GM12878 (cell line): ENCODE results near the gene SMG9. TPM values are rescaled to one million over a fixed set of nuclear protein-coding genes. Genes with fewer than 3 reads are reported as not detected.

Source experiments
- CHD1 ChIP-seq: IDR thresholded peaks from 2 replicates; pipeline ENCODE4 v1.6.1; 2012; ENCODE audit warnings: low read depth, low read length, improper control_type of control experiment
- DPF2 ChIP-seq: fragments of 450-650 bp; IDR thresholded peaks from 2 replicates; pipeline ENCODE4 v1.6.1; 2017; ENCODE audit warnings: mild to moderate bottlenecking
- EGR1 ChIP-seq, 2 experiments: IDR thresholded peaks; 1 replicate in 1 of 2; 2 replicates in 1 of 2; pipeline ENCODE4 v1.6.1; 2011 to 2012; ENCODE audit warnings: low read depth in 2 of 2, low read length in 2 of 2, borderline replicate concordance in 1 of 2, mild to moderate bottlenecking in 1 of 2, moderate library complexity in 1 of 2
- HCFC1 ChIP-seq: fragments of 150-350 bp; IDR thresholded peaks from 2 replicates; pipeline ENCODE4 v1.6.1; 2014; ENCODE audit warnings: low read length
- IKZF2 ChIP-seq, 2 experiments: fragments of 450-650 bp; IDR thresholded peaks; 2 replicates each; pipeline ENCODE4 v1.6.1; 2017; ENCODE audit warnings: mild to moderate bottlenecking in 2 of 2, moderate library complexity in 2 of 2
- KLF5 ChIP-seq: fragments of 450-650 bp; IDR thresholded peaks from 2 replicates; pipeline ENCODE4 v1.6.1; 2014; ENCODE audit warnings: mild to moderate bottlenecking; ENCODE audit not compliant: partially characterized antibody
- LARP7 ChIP-seq: fragments of 450-650 bp; IDR thresholded peaks from 2 replicates; pipeline ENCODE4 v1.6.1; 2017; ENCODE audit warnings: mild to moderate bottlenecking
- MTA3 ChIP-seq: IDR thresholded peaks from 2 replicates; pipeline ENCODE4 v1.6.1; 2012; ENCODE audit warnings: low read length, inconsistent platforms, borderline replicate concordance
- NBN ChIP-seq: fragments of 450-650 bp; IDR thresholded peaks from 2 replicates; pipeline ENCODE4 v1.6.1; 2016
- NFYB ChIP-seq: IDR thresholded peaks from 2 replicates; pipeline ENCODE4 v1.6.1; 2011; ENCODE audit warnings: low read depth, mild to moderate bottlenecking, low read length, improper control_type of control experiment, moderate library complexity; ENCODE audit not compliant: insufficient read depth
- NR2F1 ChIP-seq: fragments of 450-650 bp; conservative IDR thresholded peaks from 2 replicates; pipeline ENCODE4 v1.6.1; 2017; ENCODE audit warnings: mild to moderate bottlenecking
- PAX8 ChIP-seq: fragments of 450-650 bp; IDR thresholded peaks from 2 replicates; pipeline ENCODE4 v1.6.1; 2017; ENCODE audit warnings: mild to moderate bottlenecking, moderate library complexity
- POU2F2 ChIP-seq: IDR thresholded peaks from 3 replicates; pipeline ENCODE4 v1.6.1; 2011; ENCODE audit warnings: low read depth, mild to moderate bottlenecking, low read length, borderline replicate concordance
- RAD21 ChIP-seq: IDR thresholded peaks from 2 replicates; pipeline ENCODE4 v1.6.1; 2011; ENCODE audit warnings: mild to moderate bottlenecking, low read depth, low read length, moderate library complexity; ENCODE audit not compliant: insufficient read depth
- RELA ChIP-seq: fragments of 450-650 bp; IDR thresholded peaks from 2 replicates; pipeline ENCODE4 v1.8.0; 2014; ENCODE audit warnings: borderline replicate concordance; ENCODE audit not compliant: partially characterized antibody
- RUNX3 ChIP-seq: IDR thresholded peaks from 2 replicates; pipeline ENCODE4 v1.6.1; 2012; ENCODE audit warnings: low read length, inconsistent platforms
- STAT1 ChIP-seq: fragments of 450-650 bp; conservative IDR thresholded peaks from 2 replicates; pipeline ENCODE4 v1.6.1; 2014; ENCODE audit warnings: antibody characterized with exemption, mild to moderate bottlenecking
- YY1 ChIP-seq: IDR thresholded peaks from 2 replicates; pipeline ENCODE4 v1.6.1; 2011; ENCODE audit warnings: low read depth, mild to moderate bottlenecking, low read length
- ZNF24 ChIP-seq: fragments of 450-650 bp; IDR thresholded peaks from 2 replicates; pipeline ENCODE4 v1.6.1; 2017; ENCODE audit warnings: antibody characterized with exemption, mild to moderate bottlenecking
- ZNF622 ChIP-seq: fragments of 450-650 bp; IDR thresholded peaks from 2 replicates; pipeline ENCODE4 v1.6.1; 2017; ENCODE audit warnings: mild to moderate bottlenecking, inconsistent platforms
- polyA plus RNA-seq, 11 experiments: library from polyadenylated mRNA; depleted of rRNA in 4 of 11; unstranded in 6 of 11; stranded (reverse) in 5 of 11; fragments of >200 nt; fragmentation: Nextera tagmentation in 4 of 11; fragmentation: Illumina TruSeq in 1 of 11; extraction: Ambion mirVana in 4 of 11; extraction: Trizol in 1 of 11; gene quantifications; 1 replicate in 1 of 11; 2 replicates in 10 of 11; pipeline versions ENCODE4 v1.2.1 to v1.2.3, GENCODE V29; 2011 to 2016; ENCODE audit warnings: inconsistent platforms in 2 of 11, missing spikeins in 2 of 11, low read depth in 1 of 11
- total RNA-seq, 4 experiments: library from RNA; depleted of rRNA in 3 of 4; stranded (reverse); fragments of >200 nt in 3 of 4; fragmentation: Illumina TruSeq in 1 of 4; extraction: Trizol in 1 of 4; gene quantifications; 2 replicates each; pipeline versions ENCODE4 v1.2.1 to v1.2.3, GENCODE V29; 2013 to 2021
- TF ChIP-seq, protein P1 (sequence below): fragments of 450-650 bp; IDR thresholded peaks from 2 replicates; pipeline ENCODE4 v1.6.1; 2014; ENCODE audit warnings: mild to moderate bottlenecking
- TF ChIP-seq, protein P2 (sequence below): IDR thresholded peaks from 2 replicates; pipeline ENCODE4 v1.6.1; 2012; ENCODE audit warnings: low read depth, low read length, improper control_type of control experiment
- TF ChIP-seq, protein P3 (sequence below): fragments of 450-650 bp; IDR thresholded peaks from 2 replicates; pipeline ENCODE4 v1.6.1; 2017; ENCODE audit warnings: low read depth, mild to moderate bottlenecking, moderate library complexity
- TF ChIP-seq, protein P4 (sequence below): IDR thresholded peaks from 2 replicates; pipeline ENCODE4 v1.6.1; 2011; ENCODE audit warnings: borderline replicate concordance, low read depth, mild to moderate bottlenecking, moderate library complexity, mixed read lengths, low read length; ENCODE audit not compliant: insufficient read depth; ENCODE audit errors: extremely low read length
- TF ChIP-seq, protein P5 (sequence below), 3 experiments: IDR thresholded peaks in 2 of 3; conservative IDR thresholded peaks in 1 of 3; 2 replicates each; pipeline ENCODE4 v1.5.1; 2011; ENCODE audit warnings: low read depth in 3 of 3, low read length in 3 of 3, mild to moderate bottlenecking in 3 of 3, control low read depth in 2 of 3, moderate library complexity in 2 of 3, inconsistent platforms in 1 of 3, mixed read lengths in 1 of 3; ENCODE audit not compliant: control insufficient read depth in 2 of 3, insufficient read depth in 1 of 3; ENCODE audit errors: extremely low read depth in 1 of 3

SMG9 gene
- total and polyA plus RNA-seq, 10 of the 15 experiments (the other 5 are each of a cell fraction or from before 2014, with no cell fraction given) = 0.69 to 52.2 (median 28.1) TPM

DNA sequence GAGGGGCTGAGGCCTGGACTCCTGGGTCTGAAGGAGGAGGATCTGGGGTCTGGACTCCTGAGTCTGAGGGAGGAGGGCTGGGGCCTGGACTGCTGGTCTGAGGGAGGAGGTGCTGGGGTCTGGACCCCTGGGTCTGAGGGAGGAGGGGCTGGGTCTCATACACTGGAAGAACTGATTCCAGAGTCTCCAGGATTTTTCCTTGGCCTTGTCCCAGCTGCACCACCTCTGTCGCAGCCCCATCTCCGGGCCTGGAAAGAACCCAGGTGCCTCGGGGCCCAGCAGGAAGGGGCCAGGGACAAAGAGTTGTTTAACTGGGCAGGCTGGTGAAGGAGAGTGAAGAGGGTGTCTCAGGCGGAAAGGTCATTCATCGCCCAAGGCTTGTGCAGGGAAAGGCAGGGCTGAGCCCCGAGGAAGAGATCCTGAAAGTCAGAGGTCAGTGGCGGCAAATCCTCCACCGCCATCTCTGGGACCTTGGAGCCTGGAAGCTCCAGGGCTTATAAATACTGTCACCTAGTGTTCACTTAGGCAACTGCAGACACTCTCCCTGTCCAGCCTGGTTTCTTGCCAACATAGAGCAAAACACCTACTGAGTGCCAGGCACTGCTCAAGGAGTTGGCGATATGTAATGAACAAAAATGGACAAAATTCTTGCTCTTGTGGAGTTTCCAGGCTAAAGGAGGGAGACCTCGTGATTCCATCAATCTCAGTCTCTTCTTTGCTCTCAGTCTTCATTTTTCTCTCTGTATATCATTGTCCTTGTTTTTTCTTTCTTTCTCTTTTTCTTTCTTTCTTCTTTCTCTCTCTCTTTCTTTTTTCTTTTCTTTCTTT, 30.4 kb upstream of the SMG9 start (continued):
- TF ChIP-seq, protein P1, sequence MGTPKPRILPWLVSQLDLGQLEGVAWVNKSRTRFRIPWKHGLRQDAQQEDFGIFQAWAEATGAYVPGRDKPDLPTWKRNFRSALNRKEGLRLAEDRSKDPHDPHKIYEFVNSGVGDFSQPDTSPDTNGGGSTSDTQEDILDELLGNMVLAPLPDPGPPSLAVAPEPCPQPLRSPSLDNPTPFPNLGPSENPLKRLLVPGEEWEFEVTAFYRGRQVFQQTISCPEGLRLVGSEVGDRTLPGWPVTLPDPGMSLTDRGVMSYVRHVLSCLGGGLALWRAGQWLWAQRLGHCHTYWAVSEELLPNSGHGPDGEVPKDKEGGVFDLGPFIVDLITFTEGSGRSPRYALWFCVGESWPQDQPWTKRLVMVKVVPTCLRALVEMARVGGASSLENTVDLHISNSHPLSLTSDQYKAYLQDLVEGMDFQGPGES = no peak
- TF ChIP-seq STAT1 (peak; percentile 55; the same call in 1 of the 2 replicates), DPF2 (peak; percentile 91), POU2F2 (no peak), LARP7 (peak; percentile 67; the same call in 1 of the 2 replicates), NBN (no peak), RELA (peak; percentile 30), PAX8 (no peak), RAD21 (peak; percentile 95), HCFC1 (peak; percentile 43; the same call in 1 of the 2 replicates), YY1 (peak; percentile 91), KLF5 (peak; percentile 65), CHD1 (no peak), ZNF622 (no peak), NR2F1 (peak; percentile 92), MTA3 (no peak), EGR1 (IDR thresholded peaks at IDR 0.05; ENCODE audit: borderline replicate concordance in 1 of 2, low read depth in 2 of 2, low read length in 2 of 2) (no peak), NFYB (no peak), ZNF24 (peak; percentile 39; the same call in 1 of the 2 replicates), IKZF2 (IDR thresholded peaks at IDR 0.05) (peak; percentile 57 to 66), RUNX3 (peak; percentile 21; the same call in 1 of the 2 replicates)
- TF ChIP-seq, protein P2, sequence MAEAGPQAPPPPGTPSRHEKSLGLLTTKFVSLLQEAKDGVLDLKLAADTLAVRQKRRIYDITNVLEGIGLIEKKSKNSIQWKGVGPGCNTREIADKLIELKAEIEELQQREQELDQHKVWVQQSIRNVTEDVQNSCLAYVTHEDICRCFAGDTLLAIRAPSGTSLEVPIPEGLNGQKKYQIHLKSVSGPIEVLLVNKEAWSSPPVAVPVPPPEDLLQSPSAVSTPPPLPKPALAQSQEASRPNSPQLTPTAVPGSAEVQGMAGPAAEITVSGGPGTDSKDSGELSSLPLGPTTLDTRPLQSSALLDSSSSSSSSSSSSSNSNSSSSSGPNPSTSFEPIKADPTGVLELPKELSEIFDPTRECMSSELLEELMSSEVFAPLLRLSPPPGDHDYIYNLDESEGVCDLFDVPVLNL = no peak
- TF ChIP-seq, protein P3, sequence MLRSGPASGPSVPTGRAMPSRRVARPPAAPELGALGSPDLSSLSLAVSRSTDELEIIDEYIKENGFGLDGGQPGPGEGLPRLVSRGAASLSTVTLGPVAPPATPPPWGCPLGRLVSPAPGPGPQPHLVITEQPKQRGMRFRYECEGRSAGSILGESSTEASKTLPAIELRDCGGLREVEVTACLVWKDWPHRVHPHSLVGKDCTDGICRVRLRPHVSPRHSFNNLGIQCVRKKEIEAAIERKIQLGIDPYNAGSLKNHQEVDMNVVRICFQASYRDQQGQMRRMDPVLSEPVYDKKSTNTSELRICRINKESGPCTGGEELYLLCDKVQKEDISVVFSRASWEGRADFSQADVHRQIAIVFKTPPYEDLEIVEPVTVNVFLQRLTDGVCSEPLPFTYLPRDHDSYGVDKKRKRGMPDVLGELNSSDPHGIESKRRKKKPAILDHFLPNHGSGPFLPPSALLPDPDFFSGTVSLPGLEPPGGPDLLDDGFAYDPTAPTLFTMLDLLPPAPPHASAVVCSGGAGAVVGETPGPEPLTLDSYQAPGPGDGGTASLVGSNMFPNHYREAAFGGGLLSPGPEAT = peak; percentile 58
- TF ChIP-seq, protein P4, sequence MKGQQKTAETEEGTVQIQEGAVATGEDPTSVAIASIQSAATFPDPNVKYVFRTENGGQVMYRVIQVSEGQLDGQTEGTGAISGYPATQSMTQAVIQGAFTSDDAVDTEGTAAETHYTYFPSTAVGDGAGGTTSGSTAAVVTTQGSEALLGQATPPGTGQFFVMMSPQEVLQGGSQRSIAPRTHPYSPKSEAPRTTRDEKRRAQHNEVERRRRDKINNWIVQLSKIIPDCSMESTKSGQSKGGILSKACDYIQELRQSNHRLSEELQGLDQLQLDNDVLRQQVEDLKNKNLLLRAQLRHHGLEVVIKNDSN = no peak
- TF ChIP-seq, protein P5, sequence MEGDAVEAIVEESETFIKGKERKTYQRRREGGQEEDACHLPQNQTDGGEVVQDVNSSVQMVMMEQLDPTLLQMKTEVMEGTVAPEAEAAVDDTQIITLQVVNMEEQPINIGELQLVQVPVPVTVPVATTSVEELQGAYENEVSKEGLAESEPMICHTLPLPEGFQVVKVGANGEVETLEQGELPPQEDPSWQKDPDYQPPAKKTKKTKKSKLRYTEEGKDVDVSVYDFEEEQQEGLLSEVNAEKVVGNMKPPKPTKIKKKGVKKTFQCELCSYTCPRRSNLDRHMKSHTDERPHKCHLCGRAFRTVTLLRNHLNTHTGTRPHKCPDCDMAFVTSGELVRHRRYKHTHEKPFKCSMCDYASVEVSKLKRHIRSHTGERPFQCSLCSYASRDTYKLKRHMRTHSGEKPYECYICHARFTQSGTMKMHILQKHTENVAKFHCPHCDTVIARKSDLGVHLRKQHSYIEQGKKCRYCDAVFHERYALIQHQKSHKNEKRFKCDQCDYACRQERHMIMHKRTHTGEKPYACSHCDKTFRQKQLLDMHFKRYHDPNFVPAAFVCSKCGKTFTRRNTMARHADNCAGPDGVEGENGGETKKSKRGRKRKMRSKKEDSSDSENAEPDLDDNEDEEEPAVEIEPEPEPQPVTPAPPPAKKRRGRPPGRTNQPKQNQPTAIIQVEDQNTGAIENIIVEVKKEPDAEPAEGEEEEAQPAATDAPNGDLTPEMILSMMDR (IDR thresholded peaks at IDR 0.05 in 2 of 3, conservative IDR thresholded peaks at IDR 0.05 in 1 of 3; ENCODE audit: control insufficient read depth in 2 of 3, extremely low read depth in 1 of 3, insufficient read depth in 1 of 3, low read depth in 3 of 3, low read length in 3 of 3) = peak; percentile 98 to 100 (median 100); a peak in 5 of 6 replicates
